Transverse colon (tissue), 4 donors: ENCODE results near the gene CD300E.

ENCODE experiments used
- CTCF ChIP-seq, 5 experiments: fragments of 200-600 bp in 3 of 5; fragments of 450-650 bp in 2 of 5; sonication (generic) in 3 of 5; IDR thresholded peaks; 1 replicate in 2 of 5; 2 replicates in 3 of 5; pipeline ENCODE4 v1.5.1; 2016 to 2017; ENCODE audit warnings: antibody characterized with exemption in 5 of 5, inconsistent platforms in 3 of 5, mild to moderate bottlenecking in 2 of 5, moderate library complexity in 1 of 5
- POLR2A ChIP-seq: fragments of 450-650 bp; IDR thresholded peaks from one replicate; pipeline ENCODE4 v1.6.1; 2016; ENCODE audit warnings: antibody characterized with exemption, mild to moderate bottlenecking, moderate library complexity
- POLR2AphosphoS5 ChIP-seq, 3 donors: sonication (generic); formaldehyde crosslinking; IDR thresholded peaks; one replicate each; pipeline ENCODE4 v1.6.1; 2016; ENCODE audit warnings: antibody characterized with exemption in 3 of 3

- TF ChIP-seq POLR2AphosphoS5 (IDR thresholded peaks at IDR 0.05) (no peak), POLR2A (no peak), CTCF (IDR thresholded peaks at IDR 0.05) (no peak)
Observed at GRCh38 chr17:74595037-74595750, 28.3 kb downstream of the CD300E start.
